Smooth muscle cell (in vitro differentiated cells): ENCODE results near the gene OR5A2. TPM values are rescaled to one million over a fixed set of nuclear protein-coding genes. Genes with fewer than 3 reads are reported as not detected.

Experiments used
- DNase-seq: peaks from one replicate; lab custom pipeline; 2025; ENCODE audit not compliant: unreplicated experiment; lab: John Stamatoyannopoulos, UW
- H2AFZ ChIP-seq: fragments of 200-600 bp; sonication (generic); 2 replicates; pipeline ENCODE4 v1.6.0; 2016; ENCODE audit warnings: antibody characterized with exemption, low read depth, mild to moderate bottlenecking
- H3F3A ChIP-seq: fragments of 200-600 bp; sonication (generic); 2 replicates; pipeline ENCODE4 v1.6.0; 2017; ENCODE audit warnings: antibody characterized with exemption, low read depth
- H3K27ac ChIP-seq: fragments of 200-600 bp; sonication (generic); 2 replicates; pipeline ENCODE4 v1.5.1; 2016; ENCODE audit warnings: low read depth, mild to moderate bottlenecking
- H3K27me3 ChIP-seq: fragments of 200-600 bp; sonication (generic); 2 replicates; pipeline ENCODE4 v1.6.1; 2016; ENCODE audit warnings: low read depth, mild to moderate bottlenecking
- H3K36me3 ChIP-seq: fragments of 200-600 bp; sonication (generic); 2 replicates; pipeline ENCODE4 v1.5.1; 2016; ENCODE audit warnings: low read depth
- H3K4me1 ChIP-seq: fragments of 200-600 bp; sonication (generic); 2 replicates; pipeline ENCODE4 v1.5.1; 2016; ENCODE audit warnings: low read depth
- H3K4me2 ChIP-seq: fragments of 200-600 bp; sonication (generic); 2 replicates; pipeline ENCODE4 v1.6.0; 2016; ENCODE audit warnings: mild to moderate bottlenecking
- H3K4me3 ChIP-seq: fragments of 200-600 bp; sonication (generic); 2 replicates; pipeline ENCODE4 v1.5.1; 2016; ENCODE audit warnings: mild to moderate bottlenecking
- H3K79me2 ChIP-seq: fragments of 200-600 bp; sonication (generic); 2 replicates; pipeline ENCODE4 v1.6.0; 2016; ENCODE audit warnings: low read depth, mild to moderate bottlenecking
- H3K9ac ChIP-seq: fragments of 200-600 bp; sonication (generic); 2 replicates; pipeline ENCODE4 v1.6.0; 2016; ENCODE audit warnings: low read depth
- H3K9me3 ChIP-seq: fragments of 200-600 bp; sonication (generic); replicated peaks from 2 replicates; pipeline ENCODE4 v1.5.1; 2016; ENCODE audit warnings: low read depth
- H4K20me1 ChIP-seq: fragments of 200-600 bp; sonication (generic); 2 replicates; pipeline ENCODE4 v1.6.0; 2016; ENCODE audit warnings: low read depth
- CTCF ChIP-seq: fragments of 200-600 bp; sonication (generic); IDR thresholded peaks from 2 replicates; pipeline ENCODE4 v1.5.1; 2017; ENCODE audit warnings: borderline replicate concordance, mild to moderate bottlenecking, antibody characterized with exemption; ENCODE audit not compliant: insufficient read depth, poor library complexity, severe bottlenecking
- WGBS: methylation state at CpG from one replicate; pipeline ENCODE4 v1.1.7; 2016; ENCODE audit warnings: low lambda C conversion rate; 5-methylcytosine and 5-hydroxymethylcytosine counted together
- polyA plus RNA-seq: library from polyadenylated mRNA; unstranded; fragments of >200 nt; fragmentation: Nextera tagmentation; extraction: Ambion mirVana; gene quantifications from 2 replicates; pipeline ENCODE4 v1.2.1, GENCODE V29; 2016
- total RNA-seq: library from RNA; depleted of rRNA; stranded (reverse); fragments of >200 nt; gene quantifications from 2 replicates; pipeline ENCODE4 v1.2.3, GENCODE V29; 2014

OR5A2 gene
- total RNA-seq (not detected in 2 replicates), polyA plus RNA-seq (not detected in 2 replicates)

- Histone ChIP-seq H4K20me1 (no peaks in the 10 kb centered on the region), H3K4me2 (no peak within 1 kb of the TSS), H3K4me1 (peaks cover 18% of the 10 kb centered on the region), H3K9me3 (no peaks in the 10 kb centered on the region), H2AFZ (no peak within 1 kb of the TSS), H3F3A (no peaks in the 10 kb centered on the region), H3K79me2 (no peaks in the 10 kb centered on the region), H3K4me3 (no peak within 1 kb of the TSS), H3K36me3 (no peaks in the 10 kb centered on the region), H3K9ac (no peak within 1 kb of the TSS), H3K27me3 (no peaks in the 10 kb centered on the region), H3K27ac (no peak within 1 kb of the TSS)
- TF ChIP-seq CTCF = no peak
- WGBS = 38% methylated on average over 5 of the region's 5 CpGs
- DNase-seq = no peak
These were observed at the start of gene OR5A2 for GRCh38 chr11:59426361-59427067. OR5A2 (minus strand) TSS chr11:59426413; CDS start chr11:59422953, 3,460 bp downstream.

GRCh38 chr11:59475176-59475575, 49.0 kb upstream of the OR5A2 start:
- Histone ChIP-seq H3K27ac (no peak overlapping the region), H4K20me1 (no peaks in the 10 kb centered on the region), H3K4me1 (no peaks in the 10 kb centered on the region), H3K4me3 (no peak overlapping the region), H3K4me2 (no peak overlapping the region), H3K9me3 (no peaks in the 10 kb centered on the region), H3K36me3 (no peaks in the 10 kb centered on the region), H3K27me3 (no peaks in the 10 kb centered on the region), H3K9ac (no peak overlapping the region), H3F3A (no peaks in the 10 kb centered on the region), H3K79me2 (no peaks in the 10 kb centered on the region), H2AFZ (no peak overlapping the region)
- 78% methylated on average over 9 of the region's 9 CpGs for WGBS
- DNase-seq = no peak
- no peak for TF ChIP-seq CTCF

- Histone ChIP-seq H3K36me3 (no peaks in the 10 kb centered on the region), H3K27ac (no peak within 1 kb of the TSS), H3K4me1 (no peaks in the 10 kb centered on the region), H4K20me1 (no peaks in the 10 kb centered on the region), H3K9ac (no peak within 1 kb of the TSS), H2AFZ (no peak within 1 kb of the TSS), H3K27me3 (no peaks in the 10 kb centered on the region), H3K4me2 (no peak within 1 kb of the TSS), H3K4me3 (no peak within 1 kb of the TSS), H3K79me2 (no peaks in the 10 kb centered on the region), H3F3A (no peaks in the 10 kb centered on the region), H3K9me3 (no peaks in the 10 kb centered on the region)
- DNase-seq = no peak
- TF ChIP-seq CTCF = no peak
These were observed 46.8 kb upstream of the OR5A2 start, which contains the start of gene OR4D10 for GRCh38 chr11:59473015-59473414. OR4D10 (plus strand) TSS chr11:59473315; CDS start chr11:59477430, 4,115 bp downstream.

- Histone ChIP-seq H3K4me3 (no peak overlapping the region), H3K27me3 (no peaks in the 10 kb centered on the region), H3K9ac (no peak overlapping the region), H3K4me2 (no peak overlapping the region), H3K9me3 (no peaks in the 10 kb centered on the region), H3F3A (no peaks in the 10 kb centered on the region), H3K4me1 (no peaks in the 10 kb centered on the region), H3K27ac (no peak overlapping the region), H4K20me1 (no peaks in the 10 kb centered on the region), H3K36me3 (no peaks in the 10 kb centered on the region), H2AFZ (no peak overlapping the region), H3K79me2 (no peaks in the 10 kb centered on the region)
- no peak for TF ChIP-seq CTCF
- DNase-seq = no peak
- 61% methylated on average over 5 of the region's 5 CpGs for WGBS
These were observed 37.0 kb upstream of the OR5A2 start for GRCh38 chr11:59463190-59463641.
